ENCODE data around the gene NKD1.
A peak's percentile ranks its signal among the peaks of the same experiment; 100 is the strongest.

Gene NKD1

DNA sequence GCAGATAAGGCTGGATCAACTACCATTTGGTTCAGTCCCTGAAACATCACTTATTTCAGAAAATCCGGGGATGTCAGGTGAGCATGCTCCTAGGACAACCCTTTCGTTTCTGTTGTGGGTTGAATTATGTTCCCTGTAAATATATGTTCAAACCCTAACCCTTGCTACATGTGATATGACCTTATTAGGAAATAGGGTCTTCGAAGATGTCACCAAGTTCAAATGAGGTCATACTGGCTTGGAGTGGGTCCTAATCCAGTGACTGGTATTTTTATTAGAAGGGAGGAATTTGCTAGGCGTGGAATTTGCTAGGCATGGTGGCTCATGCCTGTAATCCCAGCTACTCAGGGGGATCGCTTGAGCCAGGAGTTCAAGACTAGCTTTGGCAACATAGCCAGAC lies 111.6 kb downstream of the NKD1 start:
- no peak overlapping the region for H3K4me2 ChIP-seq (ENCODE audit: low read depth, low read length)
- H3K9ac ChIP-seq (ENCODE audit: low read length), result no peak overlapping the region
- DNase-seq, result no peak
- H3K36me3 ChIP-seq (replicated peaks; ENCODE audit: insufficient read depth, low read length), result no peaks in the 10 kb centered on the region
- H3F3A ChIP-seq (ENCODE audit: insufficient read depth, low read length), result no peaks in the 10 kb centered on the region
- no peaks in the 10 kb centered on the region for H3K79me2 ChIP-seq (ENCODE audit: low read length)
- H3K27ac ChIP-seq (ENCODE audit: low read length), result no peak overlapping the region
- TF ChIP-seq EZH2phosphoT487 (IDR thresholded peaks at IDR 0.05; ENCODE audit: low read length) (no peak), EZH2 (optimal IDR thresholded peaks at IDR 0.05; ENCODE audit: low read depth, low read length) (no peak)
- TF ChIP-seq, protein P1, sequence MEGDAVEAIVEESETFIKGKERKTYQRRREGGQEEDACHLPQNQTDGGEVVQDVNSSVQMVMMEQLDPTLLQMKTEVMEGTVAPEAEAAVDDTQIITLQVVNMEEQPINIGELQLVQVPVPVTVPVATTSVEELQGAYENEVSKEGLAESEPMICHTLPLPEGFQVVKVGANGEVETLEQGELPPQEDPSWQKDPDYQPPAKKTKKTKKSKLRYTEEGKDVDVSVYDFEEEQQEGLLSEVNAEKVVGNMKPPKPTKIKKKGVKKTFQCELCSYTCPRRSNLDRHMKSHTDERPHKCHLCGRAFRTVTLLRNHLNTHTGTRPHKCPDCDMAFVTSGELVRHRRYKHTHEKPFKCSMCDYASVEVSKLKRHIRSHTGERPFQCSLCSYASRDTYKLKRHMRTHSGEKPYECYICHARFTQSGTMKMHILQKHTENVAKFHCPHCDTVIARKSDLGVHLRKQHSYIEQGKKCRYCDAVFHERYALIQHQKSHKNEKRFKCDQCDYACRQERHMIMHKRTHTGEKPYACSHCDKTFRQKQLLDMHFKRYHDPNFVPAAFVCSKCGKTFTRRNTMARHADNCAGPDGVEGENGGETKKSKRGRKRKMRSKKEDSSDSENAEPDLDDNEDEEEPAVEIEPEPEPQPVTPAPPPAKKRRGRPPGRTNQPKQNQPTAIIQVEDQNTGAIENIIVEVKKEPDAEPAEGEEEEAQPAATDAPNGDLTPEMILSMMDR (IDR thresholded peaks at IDR 0.05; ENCODE audit: low read length), result no peak
- no peak overlapping the region for H3K4me3 ChIP-seq (ENCODE audit: low read length)
- no peak overlapping the region for H2AFZ ChIP-seq (ENCODE audit: low read length)
- no peaks in the 10 kb centered on the region for H3K4me1 ChIP-seq (ENCODE audit: low read length)
- no peaks in the 10 kb centered on the region for H4K20me1 ChIP-seq (ENCODE audit: insufficient read depth, low read length)
- no peaks in the 10 kb centered on the region for H3K27me3 ChIP-seq (replicated peaks; ENCODE audit: insufficient read depth, low read length)
- no peaks in the 10 kb centered on the region for H3K9me3 ChIP-seq (replicated peaks; ENCODE audit: insufficient read depth, low read length)
- H3K9me2 ChIP-seq (replicated peaks; ENCODE audit: insufficient read depth, low read length), result no peaks in the 10 kb centered on the region

DNA sequence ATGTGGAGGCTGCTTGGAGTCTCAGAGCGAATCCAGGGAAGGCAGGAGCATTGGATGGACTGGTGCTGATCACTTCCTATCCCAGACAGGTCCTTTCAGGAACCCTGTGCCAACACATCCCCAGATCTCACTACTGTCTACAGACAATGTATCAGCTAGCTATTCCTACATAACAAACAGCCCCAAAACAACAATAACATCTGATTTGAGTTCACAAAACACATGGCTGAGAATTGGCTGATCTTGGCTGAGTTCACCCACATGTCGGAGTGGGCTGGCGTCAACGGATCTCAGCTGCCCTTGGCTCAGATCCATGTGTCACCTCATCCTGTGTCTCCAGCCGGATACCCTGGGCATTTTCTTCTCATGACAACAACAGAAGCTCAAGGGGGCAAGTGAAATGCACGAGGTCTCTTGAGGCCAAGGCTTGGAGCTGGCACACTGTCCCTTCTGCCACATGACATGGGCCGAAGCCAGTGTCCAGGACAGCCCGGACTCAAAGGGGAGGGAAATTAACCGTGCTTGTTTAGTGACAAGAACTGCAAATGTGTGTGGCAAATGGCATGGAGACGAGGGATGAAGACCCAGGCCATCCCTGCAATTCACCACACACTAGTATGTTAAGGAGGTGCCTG lies 114.2 kb downstream of the NKD1 start:
- H3K27me3 ChIP-seq (replicated peaks; ENCODE audit: insufficient read depth, low read length), result no peaks in the 10 kb centered on the region
- no peaks in the 10 kb centered on the region for H3K36me3 ChIP-seq (replicated peaks; ENCODE audit: insufficient read depth, low read length)
- TF ChIP-seq EZH2phosphoT487 (IDR thresholded peaks at IDR 0.05; ENCODE audit: low read length) (no peak), EZH2 (optimal IDR thresholded peaks at IDR 0.05; ENCODE audit: low read depth, low read length) (no peak)
- TF ChIP-seq, protein P1 (IDR thresholded peaks at IDR 0.05; ENCODE audit: low read length), result no peak
- H3K4me2 ChIP-seq (ENCODE audit: low read depth, low read length), result no peak overlapping the region
- no peak overlapping the region for H2AFZ ChIP-seq (ENCODE audit: low read length)
- no peaks in the 10 kb centered on the region for H3K9me2 ChIP-seq (replicated peaks; ENCODE audit: insufficient read depth, low read length)
- no peaks in the 10 kb centered on the region for H3K79me2 ChIP-seq (ENCODE audit: low read length)
- H3K27ac ChIP-seq (ENCODE audit: low read length), result no peak overlapping the region
- H3K9ac ChIP-seq (ENCODE audit: low read length), result no peak overlapping the region
- no peaks in the 10 kb centered on the region for H3K9me3 ChIP-seq (replicated peaks; ENCODE audit: insufficient read depth, low read length)
- no peak overlapping the region for H3K4me3 ChIP-seq (ENCODE audit: low read length)
- H3K4me1 ChIP-seq (ENCODE audit: low read length), result no peaks in the 10 kb centered on the region
- DNase-seq, result no peak
- no peaks in the 10 kb centered on the region for H4K20me1 ChIP-seq (ENCODE audit: insufficient read depth, low read length)
- no peaks in the 10 kb centered on the region; the same call in 1 of the 2 replicates for H3F3A ChIP-seq (ENCODE audit: insufficient read depth, low read length)

DNA sequence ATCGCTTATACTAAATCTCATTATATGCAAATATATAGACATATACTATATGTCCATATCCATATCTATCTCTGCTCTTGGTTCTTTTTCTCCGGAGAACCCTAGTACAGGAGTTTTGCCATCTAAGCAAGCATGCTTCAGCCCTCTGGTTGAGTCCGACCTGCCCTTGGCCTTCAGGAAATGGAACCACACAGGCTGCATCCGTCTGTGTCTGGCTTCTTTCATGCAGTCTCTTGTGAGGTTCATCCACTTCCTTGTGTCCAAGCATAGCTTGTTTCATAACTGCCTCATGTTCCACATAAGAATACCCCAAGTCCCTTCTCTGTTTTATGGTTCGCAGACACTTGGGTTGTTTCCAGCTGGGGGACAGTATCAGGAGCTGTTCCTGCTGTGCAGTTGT lies 116.1 kb downstream of the NKD1 start:
- Histone ChIP-seq H2AFZ (ENCODE audit: low read length) (no peak overlapping the region), H3K27ac (ENCODE audit: low read length) (no peak overlapping the region), H4K20me1 (ENCODE audit: insufficient read depth, low read length) (no peaks in the 10 kb centered on the region), H3K27me3 (replicated peaks; ENCODE audit: insufficient read depth, low read length) (no peaks in the 10 kb centered on the region), H3K9me2 (replicated peaks; ENCODE audit: insufficient read depth, low read length) (no peaks in the 10 kb centered on the region), H3K4me3 (ENCODE audit: low read length) (no peak overlapping the region), H3F3A (ENCODE audit: insufficient read depth, low read length) (no peaks in the 10 kb centered on the region; the same call in 1 of the 2 replicates), H3K4me2 (ENCODE audit: low read depth, low read length) (no peak overlapping the region), H3K36me3 (replicated peaks; ENCODE audit: insufficient read depth, low read length) (no peaks in the 10 kb centered on the region), H3K9me3 (replicated peaks; ENCODE audit: insufficient read depth, low read length) (no peaks in the 10 kb centered on the region), H3K4me1 (ENCODE audit: low read length) (no peaks in the 10 kb centered on the region), H3K79me2 (ENCODE audit: low read length) (no peaks in the 10 kb centered on the region), H3K9ac (ENCODE audit: low read length) (no peak overlapping the region)
- TF ChIP-seq EZH2phosphoT487 (IDR thresholded peaks at IDR 0.05; ENCODE audit: low read length), result no peak
- no peak for DNase-seq

DNA sequence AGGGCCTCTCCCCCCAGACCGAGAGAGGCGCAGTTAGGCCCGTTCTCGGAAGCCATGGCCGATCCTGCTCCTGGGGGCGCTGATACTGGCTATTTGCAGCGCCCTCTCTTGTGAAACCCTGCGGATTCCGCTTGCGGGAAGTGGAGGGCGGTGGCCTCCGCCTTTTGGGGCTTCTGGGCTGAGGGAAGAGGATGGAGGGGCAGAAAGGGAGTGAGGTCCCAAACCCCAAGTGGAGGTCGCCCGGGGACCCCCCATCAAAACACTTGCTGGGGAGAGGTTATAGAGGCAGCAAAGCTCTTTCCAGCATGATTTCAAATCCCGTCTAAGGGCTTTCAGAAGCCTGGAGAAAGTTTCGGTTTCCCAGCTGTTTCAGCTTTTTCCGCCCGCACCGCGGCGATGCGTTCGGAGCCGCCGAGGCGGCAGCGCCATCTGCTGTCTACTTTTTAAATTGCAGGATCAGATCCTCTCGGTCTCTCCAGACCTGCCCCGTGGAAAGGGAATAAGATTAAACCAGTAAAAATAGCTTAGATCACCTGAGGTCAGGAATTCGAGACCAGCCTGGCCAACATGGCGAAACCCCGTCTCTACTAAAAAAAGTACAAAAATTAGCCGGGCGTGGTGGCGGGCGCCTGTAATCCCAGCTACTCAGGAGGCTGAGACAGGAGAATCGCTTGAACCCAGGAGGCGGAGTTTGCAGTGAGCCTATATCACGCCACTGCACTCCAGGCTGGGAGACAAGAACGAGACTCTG lies 117.1 kb downstream of the NKD1 start:
- peak overlapping the region; percentile 83 for H2AFZ ChIP-seq (ENCODE audit: low read length)
- peak overlapping the region; percentile 48 for H3K4me3 ChIP-seq (ENCODE audit: low read length)
- H3K9me3 ChIP-seq (replicated peaks; ENCODE audit: insufficient read depth, low read length), result no peaks in the 10 kb centered on the region
- peak overlapping the region; percentile 23; the same call in 1 of the 2 replicates for H3K9ac ChIP-seq (ENCODE audit: low read length)
- no peaks in the 10 kb centered on the region for H3K4me1 ChIP-seq (ENCODE audit: low read length)
- no peaks in the 10 kb centered on the region for H3K79me2 ChIP-seq (ENCODE audit: low read length)
- H3K36me3 ChIP-seq (replicated peaks; ENCODE audit: insufficient read depth, low read length), result no peaks in the 10 kb centered on the region
- peak overlapping the region; percentile 70 for H3K4me2 ChIP-seq (ENCODE audit: low read depth, low read length)
- H3F3A ChIP-seq (ENCODE audit: insufficient read depth, low read length), result no peaks in the 10 kb centered on the region; the same call in 1 of the 2 replicates
- no peak overlapping the region for H3K27ac ChIP-seq (ENCODE audit: low read length)
- no peaks in the 10 kb centered on the region for H3K9me2 ChIP-seq (replicated peaks; ENCODE audit: insufficient read depth, low read length)
- H4K20me1 ChIP-seq (ENCODE audit: insufficient read depth, low read length), result no peaks in the 10 kb centered on the region
- no peaks in the 10 kb centered on the region for H3K27me3 ChIP-seq (replicated peaks; ENCODE audit: insufficient read depth, low read length)
- peak; percentile 52 for DNase-seq
- TF ChIP-seq, protein P1 (IDR thresholded peaks at IDR 0.05; ENCODE audit: low read length), result peak; percentile 80
- TF ChIP-seq EZH2phosphoT487 (IDR thresholded peaks at IDR 0.05; ENCODE audit: low read length), result no peak

Measured in MM.1S (cell line).